ENCODE results near the gene LRRFIP1. TPM values are rescaled to one million over a fixed set of nuclear protein-coding genes. Genes with fewer than 3 reads are reported as not detected.
"Not testable (repeated sequence)": the region's sequence is repeated elsewhere in the genome, so short reads cannot be mapped to it uniquely, and the experiment has no call there.

Gene LRRFIP1
- total and polyA plus RNA-seq, 12 donors, result 18.7 to 79.7 (median 51.8) TPM

- H3K4me1 ChIP-seq (replicated peaks in 1 of 2), result peaks cover 0 to 27% of the 10 kb centered on the region in 2 donors
- no peaks in the 10 kb centered on the region for H3K9me3 ChIP-seq (replicated peaks in 1 of 3)
- no peaks in the 10 kb centered on the region for H3K27me3 ChIP-seq
- no peak overlapping the region for H3K27ac ChIP-seq
- 73 to 87% (median 80%) methylated on average over 4 to 5 of the region's 5 CpGs for WGBS, 4 donors
- TF ChIP-seq POLR2A (IDR thresholded peaks at IDR 0.05) (no peak), CTCF (IDR thresholded peaks at IDR 0.05) (peak in 5 of 6 experiments; percentile 19 to 23 (median 22))
- H3K36me3 ChIP-seq (replicated peaks in 1 of 2), result no peaks in the 10 kb centered on the region
- intact Hi-C loops (cut with DNase I), result no loop called here
- DNase-seq, result peak in 1 of 7 donors; percentile 53
- H3K4me3 ChIP-seq, result no peak overlapping the region
Observed at GRCh38 chr2:237685408-237685807, 58.0 kb downstream of the LRRFIP1 start.

- peak in 1 of 6 experiments; percentile 3 for TF ChIP-seq CTCF (IDR thresholded peaks at IDR 0.05)
- no peak for TF ChIP-seq POLR2A (IDR thresholded peaks at IDR 0.05)
- Histone ChIP-seq H3K27ac (peak overlapping the region in 1 of 5 donors; percentile 80), H3K36me3 (replicated peaks in 1 of 2) (no peaks in the 10 kb centered on the region), H3K4me3 (no peak overlapping the region), H3K4me1 (replicated peaks in 1 of 2) (peaks cover 0 to 27% of the 10 kb centered on the region in 2 donors), H3K27me3 (no peaks in the 10 kb centered on the region), H3K9me3 (replicated peaks in 1 of 3) (no peaks in the 10 kb centered on the region)
- peak in 1 of 7 donors; percentile 53 for DNase-seq
- intact Hi-C loops (cut with DNase I), result no loop called here
- 77 to 85% (median 81%) methylated on average over 7 to 11 of the region's 11 CpGs for WGBS, 4 donors
Observed at GRCh38 chr2:237686659-237687136, 59.3 kb downstream of the LRRFIP1 start.

- H3K36me3 ChIP-seq (replicated peaks in 1 of 2), result no peaks in the 10 kb centered on the region
- intact Hi-C loops (cut with DNase I), result no loop called here
- peak overlapping the region in 4 of 5 donors; percentile 25 to 80 (median 66) for H3K27ac ChIP-seq
- peak in 1 of 7 donors; percentile 41 for DNase-seq
- H3K4me3 ChIP-seq, result no peak overlapping the region
- no peak for TF ChIP-seq POLR2A (IDR thresholded peaks at IDR 0.05)
- no peak for TF ChIP-seq CTCF (IDR thresholded peaks at IDR 0.05)
- no peaks in the 10 kb centered on the region for H3K27me3 ChIP-seq
- peaks cover 3 to 30% of the 10 kb centered on the region in 2 donors for H3K4me1 ChIP-seq (replicated peaks in 1 of 2)
- 79 to 86% (median 84%) methylated on average over 1 of the region's 1 CpG for WGBS, 4 donors
- H3K9me3 ChIP-seq (replicated peaks in 1 of 3), result no peaks in the 10 kb centered on the region
Observed at GRCh38 chr2:237688081-237688480, 60.7 kb downstream of the LRRFIP1 start.

GRCh38 chr2:237688541-237688940 is 61.2 kb downstream of the LRRFIP1 start:
- intact Hi-C loops (cut with DNase I), result not testable (repeated sequence)

More at GRCh38 chr2:237688541-237688940, 61.2 kb downstream of the LRRFIP1 start:
- H3K4me1 ChIP-seq (replicated peaks in 1 of 2), result peaks cover 7 to 35% of the 10 kb centered on the region in 2 donors
- not testable (repeated sequence) for H3K27me3 ChIP-seq; H3K36me3 ChIP-seq (replicated peaks in 1 of 2); H3K4me3 ChIP-seq; H3K9me3 ChIP-seq (replicated peaks in 1 of 3)
- H3K27ac ChIP-seq, result peak overlapping the region in 2 of 5 donors; percentile 80
- DNase-seq, result peak in 1 of 7 donors; percentile 44
- WGBS, 4 donors, result 87 to 95% (median 90%) methylated on average over 6 of the region's 6 CpGs

Measured in adrenal gland (tissue), 12 donors.